Kidney epithelial cell (primary cell): ENCODE measurements around the gene PTPN13. TPM values are rescaled to one million over a fixed set of nuclear protein-coding genes. Genes with fewer than 3 reads are reported as not detected.

Experiments used
- DNase-seq: peaks from one replicate; pipeline ENCODE4 v3.0.0-alpha.2; 2010; ENCODE audit warnings: low read depth
- H3K27me3 ChIP-seq: 2 replicates; pipeline ENCODE4 v1.6.0; 2011; ENCODE audit warnings: low read length; ENCODE audit not compliant: control insufficient read depth, insufficient read depth
- H3K36me3 ChIP-seq: 2 replicates; pipeline ENCODE4 v1.5.1; 2011; ENCODE audit warnings: low read length; ENCODE audit not compliant: control insufficient read depth, insufficient read depth
- H3K4me3 ChIP-seq: 2 replicates; pipeline ENCODE4 v1.5.1; 2011; ENCODE audit warnings: low read depth, mild to moderate bottlenecking, control low read depth, low read length
- total RNA-seq: library from RNA; depleted of rRNA; stranded (reverse); fragments of >200 nt; gene quantifications from 2 replicates; pipeline ENCODE4 v1.2.3, GENCODE V29; 2015
- TF ChIP-seq, protein P1 (sequence below): IDR thresholded peaks from 2 replicates; pipeline ENCODE4 v1.5.1; 2011; ENCODE audit warnings: mild to moderate bottlenecking, moderate library complexity, low read length, control low read depth, inconsistent platforms; ENCODE audit not compliant: insufficient read depth, poor library complexity, severe bottlenecking

The PTPN13 gene
- total RNA-seq, 1 donor from 2014 or later, result 20.1 TPM

DNA sequence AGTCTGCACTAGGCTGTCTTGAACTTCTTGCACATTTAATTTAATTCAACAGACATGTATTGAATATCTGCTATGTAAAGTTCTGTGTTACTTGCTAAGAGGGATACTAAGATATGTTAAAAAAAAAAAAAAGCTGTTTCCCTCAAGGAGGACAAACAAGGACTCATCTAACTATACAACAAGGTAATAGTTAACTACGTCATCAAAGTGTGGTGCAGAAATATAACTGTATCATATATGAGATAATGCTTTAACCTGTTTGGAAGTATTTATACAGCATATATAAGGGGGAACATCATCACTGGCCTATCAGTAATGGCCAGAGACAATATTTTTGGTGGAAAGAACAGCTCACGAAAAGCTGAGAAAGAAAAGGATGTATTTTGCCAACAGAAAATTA, 89.9 kb downstream of the PTPN13 start:
- DNase-seq, result no peak
- H3K36me3 ChIP-seq, result no peaks in the 10 kb centered on the region
- H3K4me3 ChIP-seq, result no peak overlapping the region
- TF ChIP-seq, protein P1, sequence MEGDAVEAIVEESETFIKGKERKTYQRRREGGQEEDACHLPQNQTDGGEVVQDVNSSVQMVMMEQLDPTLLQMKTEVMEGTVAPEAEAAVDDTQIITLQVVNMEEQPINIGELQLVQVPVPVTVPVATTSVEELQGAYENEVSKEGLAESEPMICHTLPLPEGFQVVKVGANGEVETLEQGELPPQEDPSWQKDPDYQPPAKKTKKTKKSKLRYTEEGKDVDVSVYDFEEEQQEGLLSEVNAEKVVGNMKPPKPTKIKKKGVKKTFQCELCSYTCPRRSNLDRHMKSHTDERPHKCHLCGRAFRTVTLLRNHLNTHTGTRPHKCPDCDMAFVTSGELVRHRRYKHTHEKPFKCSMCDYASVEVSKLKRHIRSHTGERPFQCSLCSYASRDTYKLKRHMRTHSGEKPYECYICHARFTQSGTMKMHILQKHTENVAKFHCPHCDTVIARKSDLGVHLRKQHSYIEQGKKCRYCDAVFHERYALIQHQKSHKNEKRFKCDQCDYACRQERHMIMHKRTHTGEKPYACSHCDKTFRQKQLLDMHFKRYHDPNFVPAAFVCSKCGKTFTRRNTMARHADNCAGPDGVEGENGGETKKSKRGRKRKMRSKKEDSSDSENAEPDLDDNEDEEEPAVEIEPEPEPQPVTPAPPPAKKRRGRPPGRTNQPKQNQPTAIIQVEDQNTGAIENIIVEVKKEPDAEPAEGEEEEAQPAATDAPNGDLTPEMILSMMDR, result no peak
- no peaks in the 10 kb centered on the region for H3K27me3 ChIP-seq

GRCh38 chr4:86685401-86685800, 91.3 kb downstream of the PTPN13 start:
- TF ChIP-seq, protein P1, result no peak
- Histone ChIP-seq H3K36me3 (no peaks in the 10 kb centered on the region), H3K4me3 (no peak overlapping the region), H3K27me3 (no peaks in the 10 kb centered on the region)
- DNase-seq, result no peak

GRCh38 chr4:86686741-86687140, 92.6 kb downstream of the PTPN13 start:
- Histone ChIP-seq H3K36me3 (no peaks in the 10 kb centered on the region), H3K27me3 (no peaks in the 10 kb centered on the region), H3K4me3 (no peak overlapping the region)
- TF ChIP-seq, protein P1, result no peak
- DNase-seq, result no peak

DNA sequence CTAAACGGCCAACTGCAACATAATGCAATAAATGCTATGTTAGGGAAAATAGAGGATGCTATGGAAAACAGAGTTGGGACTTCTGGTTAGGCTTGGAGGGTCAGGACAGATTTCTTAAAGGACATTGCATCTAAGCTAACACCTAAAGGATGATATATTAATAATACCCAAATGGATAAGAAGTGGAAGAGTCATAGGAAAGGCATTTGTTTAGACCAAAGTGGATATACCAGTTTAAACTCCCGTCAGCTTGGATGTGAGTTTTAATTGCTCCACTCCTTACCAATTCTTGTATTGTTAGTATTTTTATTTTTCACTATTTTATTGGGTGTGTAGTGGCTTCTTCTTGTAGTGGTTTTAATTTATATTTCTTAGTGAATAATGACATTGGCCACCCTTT, 93.9 kb downstream of the PTPN13 start:
- Histone ChIP-seq H3K27me3 (no peaks in the 10 kb centered on the region), H3K36me3 (no peaks in the 10 kb centered on the region), H3K4me3 (no peak overlapping the region)
- TF ChIP-seq, protein P1, result no peak
- DNase-seq, result no peak

- no peak overlapping the region for H3K4me3 ChIP-seq
- TF ChIP-seq, protein P1, result no peak
- no peaks in the 10 kb centered on the region for H3K27me3 ChIP-seq
- no peak for DNase-seq
- H3K36me3 ChIP-seq, result no peaks in the 10 kb centered on the region
Measured at GRCh38 chr4:86704601-86705000, 110.5 kb downstream of the PTPN13 start.

DNA sequence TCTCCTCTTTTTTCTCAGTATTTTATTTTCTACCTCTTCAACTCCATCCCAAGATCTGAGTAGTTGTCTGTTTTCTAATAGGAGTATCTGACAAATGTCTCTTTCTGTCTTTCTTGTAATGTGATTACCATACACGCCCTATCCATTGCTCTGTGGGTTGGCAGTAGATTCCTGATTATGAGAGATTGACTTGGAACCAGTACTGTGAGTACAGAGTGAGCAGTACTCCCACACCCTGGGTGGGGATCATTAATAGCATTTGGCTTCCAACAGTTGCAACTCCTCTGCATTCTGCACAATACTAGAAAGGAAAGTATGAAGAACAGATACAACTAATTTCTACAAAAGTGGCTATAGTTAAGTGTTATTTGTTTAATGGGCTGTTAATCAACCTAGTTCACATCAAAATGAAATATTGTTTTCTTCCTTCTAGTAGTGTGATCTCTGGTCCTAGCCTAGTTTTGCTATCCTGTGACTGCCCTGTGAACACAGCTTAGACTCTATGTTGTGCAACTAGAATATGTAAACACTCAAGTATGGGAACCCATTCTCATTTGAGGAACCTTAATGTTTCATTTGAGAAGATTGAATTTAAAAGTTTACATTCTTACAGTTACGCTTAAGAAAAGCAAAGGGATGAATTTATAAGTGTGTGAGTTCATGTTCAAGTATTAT, 112.9 kb downstream of the PTPN13 start:
- TF ChIP-seq, protein P1, result no peak
- DNase-seq, result no peak
- Histone ChIP-seq H3K4me3 (no peak overlapping the region), H3K27me3 (no peaks in the 10 kb centered on the region), H3K36me3 (no peaks in the 10 kb centered on the region)
